OCI-LY7 (cell line): ENCODE measurements around the gene RNF133. TPM values are rescaled to one million over a fixed set of nuclear protein-coding genes. Genes with fewer than 3 reads are reported as not detected.

Experiments
- BruUV-seq: library from RNA; stranded (reverse); fragments of 400-500 nt; replicated peaks from 2 replicates; lab custom pipeline; 2021; lab: Mats Ljungman, UMichigan
- CTCF ChIA-PET: fragments of 300-600 bp; sonication (Branson Sonifier 250); formaldehyde crosslinking; loops from one replicate; lab custom pipeline; 2022; ENCODE audit warnings: antibody characterized with exemption; ENCODE audit not compliant: unreplicated experiment; lab: Charles Lee
- POLR2A ChIA-PET: fragments of 300-600 bp; sonication (Branson Sonifier 250); formaldehyde crosslinking; loops from one replicate; lab custom pipeline; 2022; ENCODE audit warnings: antibody characterized with exemption; lab: Charles Lee
- DNase-seq: peaks from one replicate; pipeline ENCODE4 v3.0.0-alpha.2; 2015; ENCODE audit warnings: low spot score
- H2AFZ ChIP-seq: fragments of 200-600 bp; sonication (generic), shearing (Covaris generic); 2 replicates; pipeline ENCODE4 v1.6.1; 2014; ENCODE audit warnings: mild to moderate bottlenecking, antibody characterized with exemption, low read length, moderate library complexity
- H3K27ac ChIP-seq: fragments of 200-600 bp; sonication (generic); 2 replicates; pipeline ENCODE4 v1.5.1; 2014; ENCODE audit warnings: mixed run types, low read depth, mild to moderate bottlenecking, moderate library complexity, low read length, inconsistent platforms; ENCODE audit not compliant: poor library complexity, severe bottlenecking
- H3K36me3 ChIP-seq: fragments of 200-600 bp; sonication (generic); 2 replicates; pipeline ENCODE4 v1.6.1; 2014; ENCODE audit warnings: mild to moderate bottlenecking, antibody characterized with exemption, low read length, moderate library complexity, mixed read lengths; ENCODE audit not compliant: insufficient read depth
- H3K4me1 ChIP-seq: fragments of 200-600 bp; sonication (generic); 2 replicates; pipeline ENCODE4 v1.5.1; 2014; ENCODE audit warnings: mild to moderate bottlenecking, low read length; ENCODE audit not compliant: insufficient read depth, poor library complexity, severe bottlenecking
- H3K4me2 ChIP-seq: fragments of 200-600 bp; sonication (generic); 2 replicates; pipeline ENCODE4 v1.6.1; 2014; ENCODE audit warnings: mild to moderate bottlenecking, low read length
- H3K4me3 ChIP-seq: fragments of 200-600 bp; sonication (generic); 2 replicates; pipeline ENCODE4 v1.5.1; 2014; ENCODE audit warnings: mild to moderate bottlenecking, low read depth, low read length; ENCODE audit not compliant: poor library complexity, severe bottlenecking
- H3K79me2 ChIP-seq: fragments of 200-600 bp; sonication (generic); 2 replicates; pipeline ENCODE4 v1.6.1; 2016; ENCODE audit warnings: low read depth, mild to moderate bottlenecking, low read length, moderate library complexity, mixed read lengths; ENCODE audit not compliant: insufficient read depth
- H3K9me2 ChIP-seq: fragments of 200-600 bp; sonication (generic); 2 replicates; pipeline ENCODE4 v1.6.1; 2016; ENCODE audit warnings: mild to moderate bottlenecking, low read length, mixed read lengths; ENCODE audit not compliant: insufficient read depth
- H3K9me3 ChIP-seq: fragments of 200-600 bp; sonication (generic); 2 replicates; pipeline ENCODE4 v1.6.1; 2014; ENCODE audit warnings: mild to moderate bottlenecking, mixed run types, low read length, mixed read lengths
- H4K20me1 ChIP-seq: fragments of 200-600 bp; sonication (generic); 2 replicates; pipeline ENCODE4 v1.6.1; 2014; ENCODE audit warnings: mild to moderate bottlenecking, antibody characterized with exemption, low read length, moderate library complexity, mixed read lengths; ENCODE audit not compliant: insufficient read depth
- EZH2phosphoT487 ChIP-seq: fragments of 200-600 bp; sonication (generic); IDR thresholded peaks from 2 replicates; pipeline ENCODE4 v1.6.1; 2018; ENCODE audit warnings: low read depth, borderline replicate concordance, mild to moderate bottlenecking, mixed run types, antibody characterized with exemption, low read length, moderate library complexity, mixed read lengths
- intact Hi-C: fragments of 100-400 bp; cut with micrococcal nuclease; formaldehyde crosslinking; loops from one replicate; pipeline ENCODE4 v1.10.0; 2022; ENCODE audit not compliant: unreplicated experiment
- total RNA-seq, 2 experiments: library from RNA; depleted of rRNA in 1 of 2; stranded (reverse); fragments of >200 nt in 1 of 2; shearing (Covaris generic) in 1 of 2; gene quantifications; 2 replicates each; pipeline ENCODE4 v1.2.3, GENCODE V29; 2014 to 2022
- TF ChIP-seq, protein P1 (sequence below): fragments of 200-600 bp; sonication (generic); conservative IDR thresholded peaks from 2 replicates; pipeline ENCODE4 v1.5.1; 2014; ENCODE audit warnings: mild to moderate bottlenecking, antibody characterized with exemption, low read length, moderate library complexity, mixed read lengths

The RNF133 gene
- total RNA-seq, 2 experiments from 2014 or later, result not detected

DNA sequence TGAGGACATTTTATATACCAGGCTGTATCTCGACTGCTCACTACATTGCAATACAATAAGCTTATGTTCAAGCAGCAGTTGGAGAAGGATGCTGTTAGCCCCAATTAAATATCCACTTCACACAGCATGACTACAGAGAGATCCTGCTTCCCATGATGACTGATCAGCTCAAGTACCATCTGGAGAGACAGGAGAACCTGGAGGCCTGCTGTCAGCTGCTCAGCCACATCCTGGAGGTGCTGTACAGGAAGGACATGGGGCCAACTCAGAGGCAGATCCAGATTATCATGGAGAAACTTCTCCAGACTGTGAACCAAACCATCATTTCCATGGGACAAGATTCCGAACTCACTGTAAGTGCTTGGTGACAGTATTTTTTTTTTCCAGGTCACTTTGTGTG lies 22.5 kb downstream of the RNF133 start:
- ChIA-PET CTCF (no interaction called here), POLR2A (no interaction called here)
- TF ChIP-seq, protein P1, sequence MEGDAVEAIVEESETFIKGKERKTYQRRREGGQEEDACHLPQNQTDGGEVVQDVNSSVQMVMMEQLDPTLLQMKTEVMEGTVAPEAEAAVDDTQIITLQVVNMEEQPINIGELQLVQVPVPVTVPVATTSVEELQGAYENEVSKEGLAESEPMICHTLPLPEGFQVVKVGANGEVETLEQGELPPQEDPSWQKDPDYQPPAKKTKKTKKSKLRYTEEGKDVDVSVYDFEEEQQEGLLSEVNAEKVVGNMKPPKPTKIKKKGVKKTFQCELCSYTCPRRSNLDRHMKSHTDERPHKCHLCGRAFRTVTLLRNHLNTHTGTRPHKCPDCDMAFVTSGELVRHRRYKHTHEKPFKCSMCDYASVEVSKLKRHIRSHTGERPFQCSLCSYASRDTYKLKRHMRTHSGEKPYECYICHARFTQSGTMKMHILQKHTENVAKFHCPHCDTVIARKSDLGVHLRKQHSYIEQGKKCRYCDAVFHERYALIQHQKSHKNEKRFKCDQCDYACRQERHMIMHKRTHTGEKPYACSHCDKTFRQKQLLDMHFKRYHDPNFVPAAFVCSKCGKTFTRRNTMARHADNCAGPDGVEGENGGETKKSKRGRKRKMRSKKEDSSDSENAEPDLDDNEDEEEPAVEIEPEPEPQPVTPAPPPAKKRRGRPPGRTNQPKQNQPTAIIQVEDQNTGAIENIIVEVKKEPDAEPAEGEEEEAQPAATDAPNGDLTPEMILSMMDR, result no peak
- no peak for TF ChIP-seq EZH2phosphoT487

DNA sequence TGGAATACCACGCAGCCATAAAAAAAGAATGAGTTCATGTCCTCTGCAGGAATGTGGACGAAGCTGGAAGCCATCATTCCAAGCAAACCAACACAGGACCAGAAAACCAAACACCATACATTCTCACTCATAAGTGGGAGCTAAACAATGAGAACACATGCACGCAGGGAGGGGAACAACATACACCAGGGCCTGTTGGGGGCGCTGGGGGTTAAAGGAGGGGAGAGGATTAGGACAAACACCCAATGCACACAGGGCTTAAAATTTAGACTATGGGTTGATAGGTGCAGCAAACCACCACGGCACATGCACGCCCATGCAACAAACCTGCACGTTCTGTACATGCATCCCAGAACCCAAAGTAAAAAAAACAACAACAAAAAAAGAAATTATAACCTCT lies 23.3 kb downstream of the RNF133 start:
- no TSS peak for BruUV-seq
- TF ChIP-seq EZH2phosphoT487, result no peak
- TF ChIP-seq, protein P1, result no peak

More for the DNA sequence above, 22.5 kb downstream of the RNF133 start:
- Histone ChIP-seq H4K20me1 (no peaks in the 10 kb centered on the region), H3K4me3 (no peak overlapping the region), H3K36me3 (no peaks in the 10 kb centered on the region), H2AFZ (no peak overlapping the region), H3K79me2 (no peaks in the 10 kb centered on the region), H3K4me1 (no peaks in the 10 kb centered on the region), H3K4me2 (no peak overlapping the region), H3K9me3 (no peaks in the 10 kb centered on the region), H3K27ac (no peak overlapping the region), H3K9me2 (no peaks in the 10 kb centered on the region)
- BruUV-seq, result no TSS peak
- intact Hi-C loops, result no loop called here
- no peak for DNase-seq

DNA sequence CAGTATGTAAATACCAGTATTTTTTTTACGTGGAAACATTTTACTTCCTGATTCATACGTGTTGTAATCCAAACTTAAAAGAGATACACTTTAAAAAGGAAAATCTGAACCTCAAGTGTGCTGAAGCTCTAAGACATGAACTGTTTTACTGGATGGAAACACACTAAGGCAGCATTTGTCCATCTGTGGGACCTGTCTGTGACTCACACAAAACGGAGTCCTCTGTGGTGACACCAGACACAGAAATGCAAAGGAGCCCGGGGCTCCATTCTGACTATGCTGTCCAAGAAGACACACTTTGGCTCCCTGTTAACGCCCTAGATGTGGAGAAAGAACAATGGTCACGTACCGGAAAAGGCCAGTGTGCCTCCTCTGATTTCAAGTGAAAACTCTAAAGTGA lies 23.9 kb downstream of the RNF133 start:
- DNase-seq, result no peak
- ChIA-PET POLR2A (no interaction called here), CTCF (no interaction called here)
- no peak for TF ChIP-seq EZH2phosphoT487
- TF ChIP-seq, protein P1, result no peak
- Histone ChIP-seq H3K4me2 (no peak overlapping the region), H3K9me3 (no peaks in the 10 kb centered on the region), H3K27ac (no peak overlapping the region), H3K79me2 (no peaks in the 10 kb centered on the region), H3K36me3 (no peaks in the 10 kb centered on the region), H2AFZ (no peak overlapping the region), H3K4me3 (no peak overlapping the region), H3K4me1 (no peaks in the 10 kb centered on the region), H3K9me2 (no peaks in the 10 kb centered on the region), H4K20me1 (no peaks in the 10 kb centered on the region)
- no TSS peak for BruUV-seq
- intact Hi-C loops, result no loop called here

More for the DNA sequence above, 23.3 kb downstream of the RNF133 start:
- no peak for DNase-seq
- Histone ChIP-seq H3K27ac (no peak overlapping the region), H3K4me1 (no peaks in the 10 kb centered on the region), H2AFZ (no peak overlapping the region), H3K4me3 (no peak overlapping the region), H3K4me2 (no peak overlapping the region), H3K79me2 (no peaks in the 10 kb centered on the region), H3K36me3 (no peaks in the 10 kb centered on the region), H3K9me3 (no peaks in the 10 kb centered on the region), H4K20me1 (no peaks in the 10 kb centered on the region), H3K9me2 (no peaks in the 10 kb centered on the region)
- intact Hi-C loops, result no loop called here
- ChIA-PET POLR2A (no interaction called here), CTCF (no interaction called here)
